ENCODE data around the gene DNAJC28.
A peak's percentile ranks its signal among the peaks of the same experiment; 100 is the strongest.
"Not testable (repeated sequence)": the region's sequence is repeated elsewhere in the genome, so short reads cannot be mapped to it uniquely, and the experiment has no call there.

The DNAJC28 gene

GRCh38 chr21:33480481-33481103 lies 10.9 kb downstream of the DNAJC28 start:
- no peak for DNase-seq

GRCh38 chr21:33479679-33480480 lies 11.6 kb downstream of the DNAJC28 start, which contains the start of gene TMEM50B:
TMEM50B (minus strand) TSS chr21:33479974; CDS start chr21:33468885, 11,089 bp downstream.
- DNase-seq = peak; percentile 92

- peak; percentile 30 for DNase-seq
Measured at GRCh38 chr21:33478935-33479678, 12.4 kb downstream of the DNAJC28 start.

GRCh38 chr21:33478182-33478581 lies 13.3 kb downstream of the DNAJC28 start:
- DNase-seq = no peak

- no peak for DNase-seq
Measured at GRCh38 chr21:33477066-33477465, 14.4 kb downstream of the DNAJC28 start.

- no peak for DNase-seq
Measured at GRCh38 chr21:33473344-33473743, 18.2 kb downstream of the DNAJC28 start.

GRCh38 chr21:33470701-33471100 lies 20.8 kb downstream of the DNAJC28 start:
- DNase-seq = no peak

- not testable (repeated sequence) for DNase-seq
Measured at GRCh38 chr21:33469183-33469582, 22.3 kb downstream of the DNAJC28 start.

- DNase-seq = no peak
Measured at GRCh38 chr21:33461538-33462250, 29.8 kb downstream of the DNAJC28 start.

GRCh38 chr21:33458861-33459260 lies 32.7 kb downstream of the DNAJC28 start:
- DNase-seq = no peak

- DNase-seq = no peak
Measured at GRCh38 chr21:33455686-33456446, 35.6 kb downstream of the DNAJC28 start.

- DNase-seq = no peak
Measured at GRCh38 chr21:33452362-33452761, 39.2 kb downstream of the DNAJC28 start.

- no peak for DNase-seq
Measured at GRCh38 chr21:33451634-33452071, 39.9 kb downstream of the DNAJC28 start.

- no peak for DNase-seq
Measured at GRCh38 chr21:33449616-33450015, 41.9 kb downstream of the DNAJC28 start.

GRCh38 chr21:33446620-33447019 lies 44.9 kb downstream of the DNAJC28 start:
- not testable (repeated sequence) for DNase-seq

- DNase-seq = no peak
Measured at GRCh38 chr21:33444499-33444898, 47.0 kb downstream of the DNAJC28 start.

- DNase-seq = no peak
Measured at GRCh38 chr21:33443194-33443593, 48.3 kb downstream of the DNAJC28 start.

GRCh38 chr21:33441489-33442477 lies 49.7 kb downstream of the DNAJC28 start:
- DNase-seq = no peak
